Neutrophil (primary cell): Measurements from ENCODE around the gene PDZRN3.

Experiments
- H3K27ac ChIP-seq: fragments of 200-600 bp; sonication (generic); 2 replicates; pipeline ENCODE4 v1.5.1; 2016; ENCODE audit warnings: mild to moderate bottlenecking, moderate library complexity
- H3K27me3 ChIP-seq: fragments of 200-600 bp; sonication (generic); 2 replicates; pipeline ENCODE4 v1.6.0; 2016; ENCODE audit warnings: mild to moderate bottlenecking
- H3K36me3 ChIP-seq: fragments of 200-600 bp; sonication (generic); 2 replicates; pipeline ENCODE4 v1.5.1; 2017
- H3K4me1 ChIP-seq, 2 experiments: fragments of 200-600 bp in 1 of 2; sonication (generic) in 1 of 2; 1 replicate in 1 of 2; 2 replicates in 1 of 2; pipeline versions ENCODE4 v1.5.1 to v1.6.1; 2013 to 2016; ENCODE audit warnings: low read depth in 1 of 2, low read length in 1 of 2, mild to moderate bottlenecking in 1 of 2, moderate library complexity in 1 of 2; ENCODE audit not compliant: control insufficient read depth in 1 of 2, insufficient read depth in 1 of 2
- H3K4me3 ChIP-seq, 2 experiments: fragments of 200-600 bp in 1 of 2; sonication (generic) in 1 of 2; 1 replicate in 1 of 2; 2 replicates in 1 of 2; pipeline ENCODE4 v1.5.1; 2013 to 2016; ENCODE audit warnings: low read depth in 1 of 2, low read length in 1 of 2, mild to moderate bottlenecking in 1 of 2, moderate library complexity in 1 of 2
- H3K9me3 ChIP-seq: fragments of 200-600 bp; sonication (generic); 2 replicates; pipeline ENCODE4 v1.5.1; 2016
- TF ChIP-seq, protein P1 (sequence below): fragments of 200-600 bp; sonication (generic); IDR thresholded peaks from 2 replicates; pipeline ENCODE4 v1.5.1; 2016; ENCODE audit warnings: antibody characterized with exemption

Gene PDZRN3

DNA sequence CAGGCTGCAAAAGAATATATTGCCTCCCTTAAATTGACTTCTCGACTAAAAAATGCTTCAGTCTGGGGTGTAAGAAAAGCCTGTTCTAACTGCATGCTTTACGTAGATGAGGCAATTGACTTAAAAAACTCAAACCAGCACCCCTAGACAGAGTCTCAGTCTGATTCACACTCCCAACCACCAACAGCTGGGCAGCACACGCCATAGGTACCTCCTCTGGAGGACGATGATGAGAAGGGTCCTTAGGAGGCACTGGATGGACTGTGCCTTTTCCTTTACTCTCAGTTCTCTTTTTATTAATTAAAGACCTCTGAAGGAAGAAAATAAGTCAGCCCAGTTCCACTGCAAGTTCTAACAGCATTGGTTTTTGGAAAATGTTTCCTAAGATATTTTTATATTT is 175.0 kb downstream of the PDZRN3 start:
- Histone ChIP-seq H3K36me3 (no peaks in the 10 kb centered on the region), H3K27me3 (peaks cover 10% of the 10 kb centered on the region), H3K27ac (no peak overlapping the region), H3K4me1 (no peaks in the 10 kb centered on the region), H3K9me3 (no peaks in the 10 kb centered on the region), H3K4me3 (no peak overlapping the region)
- TF ChIP-seq, protein P1, sequence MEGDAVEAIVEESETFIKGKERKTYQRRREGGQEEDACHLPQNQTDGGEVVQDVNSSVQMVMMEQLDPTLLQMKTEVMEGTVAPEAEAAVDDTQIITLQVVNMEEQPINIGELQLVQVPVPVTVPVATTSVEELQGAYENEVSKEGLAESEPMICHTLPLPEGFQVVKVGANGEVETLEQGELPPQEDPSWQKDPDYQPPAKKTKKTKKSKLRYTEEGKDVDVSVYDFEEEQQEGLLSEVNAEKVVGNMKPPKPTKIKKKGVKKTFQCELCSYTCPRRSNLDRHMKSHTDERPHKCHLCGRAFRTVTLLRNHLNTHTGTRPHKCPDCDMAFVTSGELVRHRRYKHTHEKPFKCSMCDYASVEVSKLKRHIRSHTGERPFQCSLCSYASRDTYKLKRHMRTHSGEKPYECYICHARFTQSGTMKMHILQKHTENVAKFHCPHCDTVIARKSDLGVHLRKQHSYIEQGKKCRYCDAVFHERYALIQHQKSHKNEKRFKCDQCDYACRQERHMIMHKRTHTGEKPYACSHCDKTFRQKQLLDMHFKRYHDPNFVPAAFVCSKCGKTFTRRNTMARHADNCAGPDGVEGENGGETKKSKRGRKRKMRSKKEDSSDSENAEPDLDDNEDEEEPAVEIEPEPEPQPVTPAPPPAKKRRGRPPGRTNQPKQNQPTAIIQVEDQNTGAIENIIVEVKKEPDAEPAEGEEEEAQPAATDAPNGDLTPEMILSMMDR: no peak

DNA sequence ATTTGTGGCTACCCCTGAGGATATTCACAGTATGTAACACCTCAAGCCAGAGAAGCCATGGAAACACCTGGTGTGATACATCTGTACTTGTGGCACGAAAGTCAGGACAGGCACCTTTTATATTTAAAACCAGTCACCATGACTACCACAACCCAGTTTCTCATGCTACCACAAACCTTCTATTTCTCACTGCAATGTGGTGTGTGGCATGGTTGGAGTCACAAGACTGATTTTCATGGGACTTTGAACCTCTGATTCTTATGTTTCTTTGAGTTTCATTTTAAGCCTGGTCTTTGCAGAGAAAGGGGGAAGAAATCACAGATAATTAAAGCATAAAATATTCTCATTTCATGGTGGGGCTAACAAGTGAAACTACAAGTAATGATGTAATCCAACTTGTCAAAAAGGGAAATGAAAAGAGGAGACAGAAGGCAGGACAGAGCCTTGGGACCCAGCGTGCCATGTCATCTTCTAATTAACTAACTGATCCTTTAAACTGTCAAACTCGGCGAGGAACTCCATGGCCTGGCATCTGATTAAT is 175.9 kb downstream of the PDZRN3 start:
- TF ChIP-seq, protein P1: no peak
- Histone ChIP-seq H3K27ac (no peak overlapping the region), H3K36me3 (no peaks in the 10 kb centered on the region), H3K4me3 (no peak overlapping the region), H3K27me3 (peaks cover 10% of the 10 kb centered on the region), H3K4me1 (no peaks in the 10 kb centered on the region), H3K9me3 (no peaks in the 10 kb centered on the region)

DNA sequence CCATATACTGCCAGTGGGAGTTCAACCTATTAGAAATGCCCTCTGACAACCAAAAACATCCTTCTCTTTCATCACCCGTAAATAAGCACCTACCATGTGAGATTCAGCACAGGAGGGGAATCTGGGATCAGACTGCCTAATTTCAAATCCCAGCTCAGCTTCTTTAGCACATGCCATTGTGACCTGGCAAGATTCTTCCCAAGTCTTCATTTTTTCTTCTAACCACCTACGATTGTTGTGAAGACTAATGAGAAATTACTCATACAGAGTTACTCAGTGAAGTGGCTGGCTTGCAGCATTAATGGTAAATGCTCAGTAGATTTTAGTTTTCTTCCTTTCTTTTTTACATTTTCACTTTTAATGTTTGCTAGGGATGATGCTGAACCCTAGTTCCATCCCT is 176.7 kb downstream of the PDZRN3 start:
- Histone ChIP-seq H3K27ac (no peak overlapping the region), H3K9me3 (no peaks in the 10 kb centered on the region), H3K36me3 (no peaks in the 10 kb centered on the region), H3K4me1 (no peaks in the 10 kb centered on the region), H3K4me3 (no peak overlapping the region), H3K27me3 (peaks cover 10% of the 10 kb centered on the region)
- TF ChIP-seq, protein P1: no peak

DNA sequence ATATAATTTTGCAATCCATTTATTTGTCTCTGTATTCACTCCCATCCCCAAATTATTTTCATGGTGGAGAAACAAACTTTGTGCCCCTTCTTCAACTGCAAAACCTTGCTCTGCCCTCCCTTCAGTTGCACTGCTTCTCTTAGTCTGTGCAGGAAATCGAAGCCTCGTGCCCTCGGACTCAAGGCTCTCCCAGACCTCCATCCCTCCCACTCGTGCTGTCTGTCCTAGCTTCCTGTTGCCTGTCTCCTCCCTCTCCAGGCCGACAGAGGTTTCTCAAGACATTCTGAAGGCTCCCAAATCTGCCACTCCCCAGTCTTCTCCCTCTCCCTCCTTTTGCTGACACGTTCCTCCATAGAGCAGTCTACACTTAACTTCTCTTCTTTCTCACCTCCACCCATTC is 177.6 kb downstream of the PDZRN3 start:
- Histone ChIP-seq H3K4me3 (no peak overlapping the region), H3K27me3 (peaks cover 10% of the 10 kb centered on the region), H3K27ac (no peak overlapping the region), H3K36me3 (no peaks in the 10 kb centered on the region), H3K4me1 (no peaks in the 10 kb centered on the region), H3K9me3 (no peaks in the 10 kb centered on the region)
- TF ChIP-seq, protein P1: no peak

DNA sequence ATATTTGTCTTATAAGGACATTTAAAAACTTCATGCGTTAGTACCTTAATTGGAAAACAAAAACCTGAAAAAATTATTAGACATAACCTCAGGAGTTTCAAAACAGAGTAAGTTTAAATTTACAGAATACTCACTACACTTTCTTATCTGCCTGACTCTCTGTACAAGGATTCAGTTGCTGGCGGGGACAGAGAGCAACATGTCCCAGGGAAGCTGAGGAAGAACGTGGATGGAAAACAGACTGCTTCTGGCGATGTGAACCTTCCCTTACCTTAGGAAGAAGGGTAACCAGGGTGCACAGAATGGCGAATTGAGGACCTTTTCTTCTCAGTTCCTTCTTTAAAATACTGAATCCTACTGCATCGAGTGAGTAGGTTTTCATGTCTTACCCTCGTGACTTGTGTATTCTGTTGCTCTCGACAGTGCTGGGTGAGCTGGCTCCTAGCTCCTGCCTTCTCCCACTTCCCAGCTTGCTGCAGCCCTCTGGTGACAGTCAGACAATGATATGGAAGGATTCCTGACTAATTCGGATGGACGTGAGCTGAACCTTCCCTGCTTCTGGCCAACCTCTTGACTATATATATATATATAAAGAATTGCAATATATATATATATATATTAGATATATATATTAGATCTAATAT is 178.2 kb downstream of the PDZRN3 start:
- TF ChIP-seq, protein P1: no peak
- no peaks in the 10 kb centered on the region for H3K9me3 ChIP-seq

More for the DNA sequence above, 178.2 kb downstream of the PDZRN3 start:
- Histone ChIP-seq H3K27ac (no peak overlapping the region), H3K4me3 (no peak overlapping the region), H3K36me3 (no peaks in the 10 kb centered on the region), H3K4me1 (no peaks in the 10 kb centered on the region), H3K27me3 (peaks cover 10% of the 10 kb centered on the region)
